ENCODE measurements around the gene TTLL11.

- TF ChIP-seq CTCF (IDR thresholded peaks at IDR 0.05), result no peak
- TF ChIP-seq POLR2A (IDR thresholded peaks at IDR 0.05), result no peak
Measured at GRCh38 chr9:121813519-121814210, 279.4 kb downstream of the TTLL11 start.

Data from upper lobe of left lung (tissue), 4 donors.